A673 (cell line): ENCODE data around the gene DEUP1. TPM values are rescaled to one million over a fixed set of nuclear protein-coding genes. Genes with fewer than 3 reads are reported as not detected.

ENCODE experiments used
- BruUV-seq: library from RNA; stranded (reverse); fragments of 400-500 nt; replicated peaks from 2 replicates; lab custom pipeline; 2021; lab: Mats Ljungman, UMichigan
- CTCF ChIA-PET: fragments of 300-600 bp; sonication (Branson Sonifier 250); formaldehyde crosslinking; loops from one replicate; lab custom pipeline; 2022; ENCODE audit warnings: antibody characterized with exemption; lab: Charles Lee
- POLR2A ChIA-PET: fragments of 300-600 bp; sonication (Branson Sonifier 250); formaldehyde crosslinking; loops from one replicate; lab custom pipeline; 2022; ENCODE audit warnings: antibody characterized with exemption; ENCODE audit not compliant: low non-redundant PET; lab: Charles Lee
- DNase-seq: peaks from one replicate; pipeline ENCODE4 v3.0.0-alpha.2; 2015; ENCODE audit warnings: low spot score
- H3K27ac ChIP-seq: fragments of 200-600 bp; sonication (generic); 2 replicates; pipeline ENCODE4 v1.5.1; 2016; ENCODE audit warnings: mixed run types, low read depth, mild to moderate bottlenecking, mixed read lengths, antibody characterized with exemption, low read length; ENCODE audit not compliant: poor library complexity, severe bottlenecking
- H3K27me3 ChIP-seq: fragments of 200-600 bp; sonication (generic); replicated peaks from 2 replicates; pipeline ENCODE4 v1.6.1; 2017; ENCODE audit warnings: mixed run types, low read depth, mild to moderate bottlenecking, mixed read lengths, antibody characterized with exemption, low read length; ENCODE audit not compliant: insufficient read depth, poor library complexity
- H3K36me3 ChIP-seq: fragments of 200-600 bp; sonication (generic); 2 replicates; pipeline ENCODE4 v1.6.1; 2016; ENCODE audit warnings: mixed run types, mild to moderate bottlenecking, mixed read lengths, antibody characterized with exemption, low read length; ENCODE audit not compliant: insufficient read depth, poor library complexity, severe bottlenecking
- H3K4me1 ChIP-seq: fragments of 200-600 bp; sonication (generic); 2 replicates; pipeline ENCODE4 v1.6.1; 2017; ENCODE audit warnings: mixed run types, mild to moderate bottlenecking, mixed read lengths, antibody characterized with exemption, low read length; ENCODE audit not compliant: insufficient read depth, poor library complexity, severe bottlenecking
- H3K4me3 ChIP-seq: fragments of 200-600 bp; sonication (generic); 2 replicates; pipeline ENCODE4 v1.5.1; 2016; ENCODE audit warnings: low read depth, mixed run types, mild to moderate bottlenecking, mixed read lengths, low read length; ENCODE audit not compliant: poor library complexity, severe bottlenecking
- H3K9me3 ChIP-seq: fragments of 200-600 bp; sonication (generic); 2 replicates; pipeline ENCODE4 v1.6.1; 2016; ENCODE audit warnings: mixed run types, low read depth, mild to moderate bottlenecking, mixed read lengths, antibody characterized with exemption, low read length; ENCODE audit not compliant: poor library complexity, severe bottlenecking
- CTCF ChIP-seq: fragments of 300-800, 200-600 bp; sonication (generic); conservative IDR thresholded peaks from 2 replicates; pipeline ENCODE4 v1.5.1; 2017; ENCODE audit warnings: low read depth, mild to moderate bottlenecking, antibody characterized with exemption, low read length, moderate library complexity, mixed read lengths
- EZH2 ChIP-seq: fragments of 200-600 bp; sonication (generic); IDR thresholded peaks from 2 replicates; pipeline ENCODE4 v1.6.1; 2017; ENCODE audit warnings: borderline replicate concordance, low read depth, mild to moderate bottlenecking, mixed read lengths, antibody characterized with exemption, low read length; ENCODE audit not compliant: poor library complexity, severe bottlenecking
- intact Hi-C: fragments of 100-400 bp; cut with micrococcal nuclease; formaldehyde crosslinking; loops from one replicate; pipeline ENCODE4 v1.10.0; 2022; ENCODE audit not compliant: unreplicated experiment
- total RNA-seq: library from RNA; stranded (reverse); gene quantifications from 2 replicates; pipeline ENCODE4 v1.2.3, GENCODE V29; 2021

The DEUP1 gene
- total RNA-seq, 1 experiment from 2014 or later, result not detected

- peaks cover 26% of the 10 kb centered on the region for H3K27me3 ChIP-seq
- H3K36me3 ChIP-seq, result no peaks in the 10 kb centered on the region
- no peak overlapping the region for H3K4me3 ChIP-seq
- POLR2A ChIA-PET, result no interaction called here
- CTCF ChIA-PET, result no interaction called here
- no peak for TF ChIP-seq EZH2
- no peak for TF ChIP-seq CTCF
- H3K4me1 ChIP-seq, result no peaks in the 10 kb centered on the region
- intact Hi-C loops, result no loop called here
- DNase-seq, result no peak
- no peak overlapping the region for H3K27ac ChIP-seq
- no TSS peak for BruUV-seq
- no peaks in the 10 kb centered on the region for H3K9me3 ChIP-seq
Observed at GRCh38 chr11:93326681-93327080, 3.9 kb upstream of the DEUP1 start.

- H3K27ac ChIP-seq, result no peak overlapping the region
- BruUV-seq, result no TSS peak
- H3K36me3 ChIP-seq, result no peaks in the 10 kb centered on the region
- POLR2A ChIA-PET, result no interaction called here
- peak; percentile 18 for DNase-seq
- intact Hi-C loops, result no loop called here
- TF ChIP-seq EZH2 (peak; percentile 41), CTCF (no peak)
- H3K27me3 ChIP-seq, result peaks cover 44% of the 10 kb centered on the region
- CTCF ChIA-PET, result no interaction called here
- H3K4me1 ChIP-seq, result no peaks in the 10 kb centered on the region
- peak overlapping the region; percentile 38 for H3K4me3 ChIP-seq
- H3K9me3 ChIP-seq, result no peaks in the 10 kb centered on the region
Observed at GRCh38 chr11:93329936-93330445, 551 bp upstream of the DEUP1 start.

GRCh38 chr11:93340223-93340622 is 9.7 kb downstream of the DEUP1 start:
- no peaks in the 10 kb centered on the region for H3K4me1 ChIP-seq
- ChIA-PET POLR2A (no interaction called here), CTCF (no interaction called here)
- H3K9me3 ChIP-seq, result no peaks in the 10 kb centered on the region
- no peak for DNase-seq
- H3K27me3 ChIP-seq, result peaks cover under 1% of the 10 kb centered on the region
- TF ChIP-seq CTCF (no peak), EZH2 (no peak)
- H3K27ac ChIP-seq, result no peak overlapping the region
- no peak overlapping the region for H3K4me3 ChIP-seq
- BruUV-seq, result no TSS peak
- no peaks in the 10 kb centered on the region for H3K36me3 ChIP-seq
- intact Hi-C loops, result no loop called here
